Endometrium (tissue), 2 donors: ENCODE data around the gene CX3CL1.

Source experiments
- FAIRE-seq: peaks from 2 replicates; lab custom pipeline; 2012; peaks lifted over from hg19 to GRCh38; lab: Jason Lieb, UNC
- donor health status: control.
- donor health status: control.

The CX3CL1 gene

DNA sequence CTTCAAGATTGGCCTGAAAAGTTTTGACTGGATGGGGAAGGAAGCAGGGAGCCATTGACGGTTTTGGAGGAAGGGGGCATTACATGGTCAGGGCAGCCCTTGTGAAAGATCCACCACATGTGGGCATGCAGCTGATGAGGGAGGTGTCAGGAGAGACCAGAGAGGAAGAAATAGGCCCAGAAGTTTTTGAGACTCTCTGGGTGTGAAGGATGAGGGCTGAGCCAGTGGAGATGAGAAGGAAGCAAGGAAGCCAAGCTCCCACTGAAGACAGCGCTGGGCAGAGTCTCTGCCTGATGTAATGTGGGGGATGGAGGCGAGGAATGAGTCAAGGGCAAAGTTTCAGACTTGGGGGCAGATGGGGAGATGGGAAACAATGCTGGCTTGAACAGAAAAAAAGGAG is 32.8 kb downstream of the CX3CL1 start:
- FAIRE-seq: no peak

DNA sequence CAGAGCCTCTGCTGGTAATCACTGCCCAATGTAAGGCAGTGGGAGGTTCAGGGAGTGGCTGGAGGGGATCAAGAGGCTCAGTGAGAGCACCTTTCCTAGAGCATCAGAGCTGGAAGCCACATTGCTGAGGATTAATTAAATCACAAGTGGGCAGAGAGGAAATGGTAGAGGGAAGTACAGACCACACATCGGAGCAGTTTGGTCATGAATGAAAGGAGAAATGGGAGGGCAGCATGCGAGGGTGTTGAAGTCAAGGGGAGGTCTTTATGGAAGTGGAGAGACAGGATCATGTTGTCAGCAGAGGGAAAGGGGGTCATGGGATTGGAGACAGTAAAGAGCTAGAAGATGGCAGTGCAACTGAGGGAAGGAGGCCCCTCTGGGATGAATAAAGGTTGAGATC is 34.6 kb downstream of the CX3CL1 start:
- no peak for FAIRE-seq

DNA sequence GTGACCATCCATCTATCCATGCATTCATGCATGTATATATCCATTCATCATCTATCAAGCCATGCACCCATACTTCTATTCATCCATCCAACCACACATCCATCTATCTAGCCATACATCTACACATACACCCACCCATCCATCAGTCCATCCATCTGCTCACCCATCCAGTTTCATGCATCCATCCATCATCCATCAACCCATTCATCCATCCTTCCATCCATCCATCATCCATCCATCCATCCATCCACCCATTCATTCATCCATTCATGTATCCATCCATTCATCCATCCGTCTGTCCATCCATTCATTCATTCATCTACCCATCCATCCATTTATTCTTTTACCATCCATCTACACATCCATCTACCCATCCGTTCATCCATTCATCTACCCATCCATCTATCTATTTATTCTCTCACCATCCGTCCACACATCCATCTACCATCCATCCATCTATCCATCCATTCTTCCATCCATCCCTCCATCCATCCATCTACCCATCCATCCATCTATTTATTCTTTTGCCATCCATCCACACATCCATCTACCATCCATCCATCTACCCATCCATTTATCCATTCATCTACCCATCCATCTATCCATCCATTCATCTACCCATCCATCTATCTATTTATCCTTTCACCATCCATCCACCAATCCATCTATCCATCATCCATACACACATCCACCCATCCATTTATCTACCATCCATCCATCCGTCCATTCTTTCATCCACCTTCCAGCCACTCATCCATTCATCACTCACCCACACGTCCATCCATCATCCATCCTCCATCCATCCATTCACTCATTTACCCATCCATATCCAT is 35.4 kb downstream of the CX3CL1 start:
- no peak for FAIRE-seq

DNA sequence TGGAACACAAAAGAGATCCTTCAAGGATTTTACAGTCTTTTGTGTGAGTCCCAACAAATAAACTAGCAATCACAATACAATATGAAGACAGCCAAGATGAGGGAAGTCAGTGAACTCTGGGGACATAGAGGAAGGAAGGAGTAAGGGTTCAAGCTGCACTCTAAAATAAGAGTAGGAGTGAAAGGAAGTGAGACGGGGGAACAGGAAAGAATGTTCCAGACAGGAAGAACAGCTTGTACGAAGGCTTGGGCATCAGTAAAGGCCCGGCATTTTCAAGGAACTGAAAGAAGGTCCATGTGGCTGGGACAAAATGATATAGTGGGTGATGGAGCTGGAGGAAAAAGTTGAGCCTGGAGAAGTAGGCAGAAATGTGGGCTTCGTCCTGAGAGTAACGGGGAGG is 36.8 kb downstream of the CX3CL1 start:
- no peak for FAIRE-seq

DNA sequence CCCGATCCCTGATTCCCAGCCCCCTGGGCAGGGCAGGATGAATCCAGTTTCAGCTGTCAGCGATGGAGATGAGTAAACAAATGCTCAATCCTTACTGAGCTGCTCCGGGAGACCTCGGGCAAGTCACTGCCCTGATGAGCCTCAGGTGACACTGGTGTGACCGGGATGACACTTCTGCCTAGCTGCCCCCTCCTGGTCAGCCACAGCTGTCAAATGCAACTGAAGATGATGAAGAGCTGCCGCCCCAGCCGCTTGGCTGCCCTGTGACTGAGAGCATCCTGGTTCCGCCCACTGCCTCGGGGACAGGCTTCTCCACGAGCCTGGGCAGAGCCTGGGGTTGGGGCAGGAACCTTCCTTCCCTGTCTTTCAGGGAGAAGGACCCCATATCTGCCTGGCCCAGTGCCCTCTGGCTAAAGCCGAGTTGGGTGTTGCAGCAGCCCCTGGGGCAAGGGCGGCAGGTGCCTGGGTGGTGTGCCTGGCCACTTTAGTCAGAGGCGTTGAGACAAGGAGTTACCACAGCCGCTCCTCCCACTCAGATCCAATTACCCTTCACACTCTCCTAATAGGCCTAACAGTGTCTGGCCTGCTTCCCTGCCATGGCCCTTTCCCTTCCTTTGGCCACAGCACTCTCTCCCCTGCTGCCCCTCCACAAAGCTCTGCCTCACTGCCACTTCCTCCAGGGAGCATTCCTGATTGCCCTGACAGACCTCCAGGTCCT is 37.7 kb downstream of the CX3CL1 start:
- no peak for FAIRE-seq

DNA sequence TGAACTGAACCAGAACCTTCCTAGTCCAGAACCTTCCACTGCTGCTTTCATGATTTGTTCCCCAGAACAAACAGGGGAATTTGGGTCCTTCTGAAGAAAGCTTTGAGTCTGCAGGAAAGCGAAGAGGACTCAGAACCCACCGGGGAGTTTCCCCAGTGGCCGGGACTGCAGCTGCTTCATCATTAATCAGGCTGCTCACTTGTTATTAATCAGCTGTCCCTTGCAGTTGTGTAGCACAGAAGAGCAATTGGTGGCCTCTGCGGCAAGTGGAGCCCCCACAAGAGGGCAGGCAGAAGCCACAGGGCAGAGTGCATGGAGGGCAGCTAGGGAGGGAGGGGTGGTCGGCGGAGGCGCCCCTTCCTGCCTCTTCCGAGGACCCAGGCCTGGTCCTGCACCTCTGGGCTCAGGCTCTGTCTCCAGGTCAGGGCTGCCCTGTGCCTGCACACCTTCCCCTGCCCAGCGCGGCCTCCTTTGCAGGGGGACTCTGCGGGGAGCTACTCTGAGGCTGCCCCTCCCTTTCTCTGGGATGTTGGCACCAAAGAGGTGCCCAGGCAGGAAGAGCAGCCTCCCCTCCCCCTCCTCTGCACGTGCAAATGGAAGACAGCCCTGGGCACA is 39.2 kb downstream of the CX3CL1 start:
- FAIRE-seq: no peak

DNA sequence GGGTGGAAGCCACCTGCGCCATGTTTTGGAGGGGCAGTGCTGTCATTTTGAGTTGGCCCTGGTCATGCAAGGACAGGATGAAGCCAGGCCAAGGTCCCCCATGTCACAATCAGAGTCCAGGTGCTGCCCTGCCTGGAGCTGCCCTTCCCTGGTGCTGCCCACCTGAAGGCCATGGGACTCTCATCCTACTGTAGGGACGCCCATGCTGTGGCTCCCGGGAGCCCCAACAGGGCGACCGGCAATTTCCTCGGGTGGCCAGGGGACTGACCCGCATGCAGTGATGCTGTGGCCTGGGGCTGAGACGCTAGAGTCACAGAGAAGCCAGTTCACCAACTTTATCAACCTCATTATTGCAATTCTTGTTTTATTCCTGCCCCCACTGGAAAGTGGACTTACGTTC is 40.3 kb downstream of the CX3CL1 start:
- FAIRE-seq: no peak

DNA sequence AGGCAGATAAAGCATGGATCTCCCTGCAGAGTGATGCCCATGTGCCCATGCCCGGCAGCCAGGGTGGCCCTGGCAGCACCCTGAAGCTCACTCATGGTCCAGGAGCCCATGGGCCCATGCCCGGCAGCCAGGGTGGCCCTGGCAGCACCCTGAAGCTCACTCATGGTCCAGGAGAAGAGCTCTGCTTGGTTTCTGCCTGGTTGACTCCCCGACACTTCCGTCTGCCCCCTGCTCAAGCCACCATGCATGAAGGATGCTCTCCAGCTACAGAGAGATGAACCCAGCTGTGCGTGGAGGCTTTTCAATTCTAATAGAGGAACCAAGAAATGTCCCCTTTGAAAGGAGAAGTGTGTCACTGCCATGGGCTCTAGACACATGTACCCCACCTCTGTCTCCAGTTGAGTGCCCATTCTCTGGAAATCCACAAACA is 41.0 kb downstream of the CX3CL1 start:
- FAIRE-seq: no peak

DNA sequence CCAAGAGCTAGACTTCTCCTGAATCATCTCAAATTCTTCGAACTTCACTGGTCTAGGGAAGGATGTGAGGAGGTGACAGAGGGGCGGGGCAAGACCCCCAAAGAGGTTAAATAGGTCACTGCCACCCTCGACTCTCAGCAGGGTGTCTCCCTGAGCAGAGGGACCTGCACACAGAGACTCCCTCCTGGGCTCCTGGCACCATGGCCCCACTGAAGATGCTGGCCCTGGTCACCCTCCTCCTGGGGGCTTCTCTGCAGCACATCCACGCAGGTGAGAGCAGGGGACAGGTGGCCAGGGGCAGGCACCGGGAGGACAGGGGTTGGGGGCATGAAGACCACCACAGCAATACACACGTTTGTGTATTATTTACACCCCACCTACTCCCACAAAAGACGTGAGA is 41.4 kb downstream of the CX3CL1 start:
- no peak for FAIRE-seq

DNA sequence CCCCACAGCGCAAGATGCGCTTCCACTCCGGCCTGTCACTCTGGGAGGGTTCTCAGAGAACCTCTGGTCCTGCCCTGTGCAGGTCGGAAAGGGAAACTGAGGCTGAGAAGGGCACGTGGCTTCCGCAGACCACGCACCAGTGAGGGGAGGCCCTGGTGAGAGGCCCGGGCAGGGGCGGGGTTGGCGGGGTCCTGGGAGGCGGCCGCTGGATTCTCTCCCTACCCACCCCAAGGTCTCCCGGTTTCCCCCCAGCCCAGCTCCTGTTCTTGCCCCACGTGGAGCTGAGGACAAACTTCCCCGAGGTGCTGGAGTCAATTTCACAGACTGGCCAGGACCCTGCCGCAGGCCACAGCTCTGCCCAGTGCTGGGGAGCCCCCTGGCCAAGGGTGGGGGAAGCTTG is 43.8 kb downstream of the CX3CL1 start:
- FAIRE-seq: no peak

DNA sequence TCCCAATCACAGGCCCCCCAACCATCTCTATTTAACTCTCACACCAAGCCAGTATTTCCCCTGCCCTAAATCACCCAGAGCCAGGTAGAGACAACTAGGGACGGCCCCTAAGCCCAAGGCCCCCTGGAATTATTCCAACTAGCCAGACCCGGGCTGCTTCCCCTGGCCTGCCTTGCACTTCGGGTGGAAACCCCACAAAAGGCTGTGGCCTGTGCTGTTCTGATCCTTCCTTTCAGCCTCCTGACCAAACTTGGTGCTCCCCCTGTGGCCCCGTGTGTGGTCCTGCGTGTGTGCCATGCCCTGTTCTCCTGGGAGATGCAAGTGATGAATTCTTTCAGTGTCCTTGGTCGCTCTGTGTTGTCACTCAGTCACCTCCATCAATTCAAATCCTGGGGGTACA is 47.2 kb downstream of the CX3CL1 start:
- FAIRE-seq: no peak

DNA sequence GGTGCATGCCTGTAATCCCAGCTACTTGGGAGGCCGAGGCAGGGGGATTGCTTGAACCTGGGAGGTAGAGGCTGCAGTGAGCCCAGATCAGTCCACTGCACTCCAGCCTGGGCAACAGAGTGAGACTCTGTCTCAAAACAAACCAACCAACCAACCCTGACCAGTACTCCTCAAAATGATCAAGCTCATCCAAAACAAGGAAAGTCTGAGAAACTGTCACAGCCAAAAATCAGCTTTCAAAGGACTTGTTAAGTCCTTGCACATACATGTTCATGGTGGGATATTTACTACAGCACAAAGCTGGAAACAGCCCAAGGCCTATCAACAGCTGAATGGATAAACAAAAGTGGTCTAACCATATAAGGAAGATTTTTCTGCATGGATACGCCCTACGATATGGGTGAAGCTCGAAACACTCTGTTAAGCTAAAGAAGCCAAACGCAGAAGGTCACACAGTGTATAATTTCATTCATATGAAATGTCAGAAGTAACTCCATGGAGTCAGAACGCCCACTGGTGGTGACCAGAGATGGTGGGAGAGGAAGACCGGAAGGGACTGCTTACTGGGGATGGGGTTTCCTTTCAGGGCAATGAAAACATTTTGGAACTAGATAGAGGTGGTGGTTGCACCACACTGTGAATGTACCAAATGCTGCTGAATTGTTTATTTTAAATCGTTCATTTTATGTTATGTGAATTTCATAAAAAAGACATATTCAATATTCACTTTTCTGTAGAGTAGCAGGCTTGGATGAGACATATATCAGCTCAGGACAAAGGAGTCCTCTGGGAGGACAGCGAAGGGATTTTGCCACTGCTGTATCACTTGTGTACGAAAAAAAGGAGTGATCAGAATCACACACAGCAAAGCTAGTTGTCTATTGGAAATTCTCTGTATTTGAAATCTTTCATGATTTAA is 50.0 kb downstream of the CX3CL1 start:
- peak; percentile 53 for FAIRE-seq

DNA sequence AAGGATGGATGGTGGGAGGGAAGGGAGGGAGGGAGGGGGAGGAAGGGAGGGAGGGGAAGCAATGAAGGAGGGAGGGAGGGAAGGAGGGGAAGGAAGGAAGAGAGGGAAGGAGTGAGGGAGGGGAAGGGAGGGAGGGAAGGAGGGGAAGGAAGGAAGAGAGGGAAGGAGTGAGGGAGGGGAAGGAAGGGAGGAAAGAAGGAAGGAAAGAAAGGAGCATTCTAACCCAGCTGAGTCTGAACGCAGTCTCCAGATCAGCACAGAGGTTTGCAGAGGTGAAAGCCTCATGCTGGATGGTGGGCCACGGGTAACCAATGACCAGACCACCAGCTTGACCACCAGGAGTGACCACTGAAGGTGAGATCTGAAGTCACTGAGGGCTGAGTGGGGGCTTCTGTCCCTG is 50.9 kb downstream of the CX3CL1 start:
- no peak for FAIRE-seq

DNA sequence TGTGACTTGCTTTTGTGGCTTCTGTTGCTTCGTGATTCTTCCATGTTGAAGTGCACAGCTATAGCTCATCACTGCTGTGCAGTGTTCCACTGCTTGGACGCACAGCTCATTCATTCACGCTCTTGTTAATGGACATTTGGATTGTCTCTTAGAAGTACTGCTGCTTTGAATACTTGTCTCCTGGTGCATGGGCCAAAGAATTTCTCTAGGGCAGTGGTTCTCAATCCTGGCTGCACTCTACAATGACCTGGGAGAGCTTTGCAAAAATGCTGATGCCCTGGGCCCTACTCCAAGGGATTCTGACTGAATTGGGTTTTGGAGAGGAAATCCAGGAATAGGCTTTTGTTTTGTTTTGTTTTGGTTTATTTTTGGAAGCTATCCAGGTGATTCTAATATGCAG is 52.3 kb downstream of the CX3CL1 start:
- FAIRE-seq: no peak

DNA sequence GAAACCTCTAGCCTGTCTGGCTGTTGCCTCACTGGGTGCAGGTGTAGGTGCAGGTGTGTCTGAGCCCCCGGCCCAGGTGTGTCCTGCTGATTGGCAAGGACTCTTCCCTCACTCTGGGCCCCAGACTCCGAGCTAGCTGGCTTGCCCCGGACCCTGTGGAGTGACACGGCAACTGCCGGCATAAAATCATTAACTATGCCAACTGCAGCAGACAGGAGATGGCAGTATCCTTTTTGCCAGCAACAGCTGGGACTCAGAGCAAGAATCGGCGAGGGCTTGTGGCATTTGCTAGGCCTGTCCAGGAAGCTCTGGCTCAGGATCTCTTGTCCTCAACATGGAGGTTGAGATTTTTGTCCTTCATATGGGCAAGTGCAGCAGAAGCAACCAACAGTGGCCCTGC is 54.1 kb downstream of the CX3CL1 start:
- no peak for FAIRE-seq

DNA sequence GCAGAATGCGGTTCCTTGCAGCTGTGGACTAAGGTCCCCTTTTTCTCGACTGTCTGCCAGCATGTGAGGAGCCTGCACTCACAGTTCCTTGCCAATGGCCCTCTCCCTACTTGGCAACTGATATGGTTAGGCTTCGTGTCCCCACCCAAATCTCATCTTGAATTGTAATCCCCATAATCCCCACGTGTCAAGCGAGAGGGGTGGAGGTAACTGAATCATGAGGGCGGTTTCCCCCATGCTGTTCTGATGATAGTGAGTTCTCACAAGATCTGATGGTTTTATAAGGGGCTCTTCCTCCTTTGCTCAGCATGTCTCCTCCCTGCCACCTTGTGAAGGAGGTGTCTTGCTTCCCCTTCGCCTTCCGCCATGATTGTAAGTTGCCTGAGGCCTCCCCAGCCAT is 55.0 kb downstream of the CX3CL1 start:
- FAIRE-seq: no peak

DNA sequence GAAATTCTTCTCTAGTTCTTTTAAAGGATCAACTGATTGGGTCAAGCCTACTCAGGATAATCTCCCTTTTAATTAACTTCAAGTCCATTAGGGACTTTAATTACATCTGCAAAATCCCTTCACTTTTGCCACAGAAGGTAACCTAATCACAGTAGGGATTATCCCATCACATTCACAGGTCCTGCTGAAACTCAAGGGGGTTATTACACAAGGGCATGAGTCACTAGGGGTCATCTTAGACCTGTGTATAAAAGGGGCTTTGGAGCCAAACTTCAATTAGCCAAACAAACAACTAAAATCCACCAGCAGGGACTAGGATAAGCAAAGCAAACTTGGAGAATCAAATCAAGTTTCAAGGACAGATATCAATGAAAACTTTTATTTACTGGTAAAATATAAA is 55.5 kb downstream of the CX3CL1 start:
- no peak for FAIRE-seq

DNA sequence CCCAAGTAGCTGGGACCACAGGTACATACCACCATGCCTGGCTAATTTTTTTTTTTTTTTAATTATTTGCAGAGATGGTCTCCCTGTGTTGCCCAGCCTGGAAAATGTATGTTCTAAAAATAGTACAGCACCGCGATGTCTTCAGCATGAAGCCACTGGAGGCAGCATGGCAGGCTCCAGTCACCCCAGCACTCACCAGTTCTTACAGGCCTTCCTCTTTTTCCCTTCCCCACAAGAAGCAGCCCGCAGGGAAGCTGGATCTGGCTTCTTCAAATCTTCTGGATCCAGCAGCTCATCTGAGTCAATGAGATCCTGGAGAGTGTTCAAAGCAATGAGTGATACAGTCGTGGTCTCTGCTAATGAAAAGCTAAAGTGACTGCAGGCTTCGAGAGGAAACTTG is 58.7 kb downstream of the CX3CL1 start:
- FAIRE-seq: no peak

DNA sequence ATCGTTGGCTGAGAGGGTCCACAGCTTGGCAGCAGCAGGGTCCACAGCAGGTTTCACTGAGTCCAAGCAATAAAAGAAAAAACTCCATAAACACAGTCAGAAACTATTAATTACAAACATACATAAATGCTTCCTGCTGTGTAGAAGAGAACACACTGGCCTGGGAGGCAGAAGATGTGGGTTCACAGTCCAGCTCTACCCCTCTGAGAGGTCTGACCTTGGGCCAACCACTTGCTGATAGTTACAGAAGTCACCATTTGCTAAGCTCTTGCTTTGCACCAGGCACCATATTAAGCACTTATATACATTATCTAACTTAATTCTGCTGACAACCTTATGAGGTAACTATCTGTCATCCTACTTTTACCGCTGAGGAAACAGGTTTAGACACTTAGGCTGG is 60.2 kb downstream of the CX3CL1 start:
- FAIRE-seq: no peak

DNA sequence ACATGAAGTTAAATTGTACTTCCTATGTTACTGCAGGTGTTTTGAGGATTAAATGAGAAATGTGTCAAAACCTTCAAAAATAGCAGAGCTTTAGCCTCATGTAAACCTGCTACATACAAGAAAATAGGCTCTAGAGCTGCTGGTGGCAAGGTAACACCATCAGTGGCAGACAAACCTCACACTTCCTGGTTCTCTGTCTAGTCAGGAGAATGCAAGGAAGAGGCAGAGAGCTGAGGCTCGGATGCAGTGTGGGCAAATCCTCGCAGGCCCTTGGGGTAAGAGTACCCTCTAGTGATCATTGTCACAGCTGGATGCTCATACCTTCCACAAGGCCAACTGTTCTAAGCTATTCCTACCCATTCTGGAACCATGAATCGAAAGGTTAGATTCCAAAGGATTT is 60.7 kb downstream of the CX3CL1 start:
- FAIRE-seq: no peak

DNA sequence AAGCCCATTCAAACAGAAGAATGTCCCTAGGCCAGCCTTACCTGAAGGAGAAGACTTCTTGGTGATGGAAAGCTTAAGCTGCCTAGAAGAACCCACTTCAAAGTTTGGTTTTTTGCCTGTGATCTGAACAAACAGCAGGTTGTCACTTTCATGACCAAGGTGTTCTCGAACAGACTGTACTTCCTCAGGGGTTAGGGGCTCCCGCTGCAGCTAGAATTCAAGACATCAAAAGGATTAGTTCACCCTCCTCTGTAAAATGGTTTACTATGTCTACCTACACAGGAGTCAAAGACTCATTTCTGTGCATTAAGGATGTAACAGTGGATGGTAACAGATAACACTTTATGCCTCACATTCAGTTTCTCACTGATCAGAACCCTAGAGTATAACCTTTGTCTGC is 61.7 kb downstream of the CX3CL1 start:
- no peak for FAIRE-seq
